ENCODE measurements around the gene FLT3.

The FLT3 gene

DNA sequence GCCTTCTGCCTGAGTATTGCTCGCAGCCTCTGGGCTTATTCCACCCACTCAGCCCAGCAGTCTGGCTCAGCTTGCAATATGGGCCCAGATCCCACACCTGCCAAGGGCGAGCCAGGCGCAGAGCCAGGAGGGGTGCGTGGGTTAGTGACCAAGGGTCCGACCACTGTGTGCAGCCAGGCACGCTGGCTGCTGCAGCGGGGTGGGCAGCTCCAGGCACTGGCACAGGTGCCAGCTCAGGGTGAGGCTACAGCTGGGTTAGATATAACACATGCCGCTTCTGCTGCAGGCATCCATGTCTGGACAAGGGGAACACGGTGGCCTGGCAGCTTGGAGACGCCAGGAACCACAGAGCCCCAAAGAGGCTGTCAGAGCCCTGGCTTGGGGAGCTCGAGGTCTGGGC lies 99.3 kb downstream of the FLT3 start:
- DNase-seq: no peak

DNA sequence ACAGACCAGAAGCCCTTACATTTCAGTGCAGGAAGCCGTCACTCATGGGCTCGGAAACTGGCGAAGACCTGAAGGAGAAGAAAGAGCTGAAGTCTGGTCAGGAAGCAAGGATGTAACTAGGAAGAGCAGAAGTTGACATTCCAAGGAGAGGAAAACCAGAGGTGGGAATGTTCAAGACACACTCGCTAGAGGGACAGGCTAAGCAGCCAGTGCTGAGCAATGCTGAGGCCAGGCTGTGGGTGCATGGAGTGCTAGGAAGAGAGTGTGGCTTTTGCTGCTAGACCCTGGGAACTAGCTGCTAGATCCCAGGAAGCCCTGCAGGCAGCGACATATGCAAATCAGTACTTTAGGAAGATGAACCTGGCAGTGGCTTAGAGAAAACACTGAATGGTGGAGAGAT lies 99.8 kb downstream of the FLT3 start:
- no peak for DNase-seq

DNA sequence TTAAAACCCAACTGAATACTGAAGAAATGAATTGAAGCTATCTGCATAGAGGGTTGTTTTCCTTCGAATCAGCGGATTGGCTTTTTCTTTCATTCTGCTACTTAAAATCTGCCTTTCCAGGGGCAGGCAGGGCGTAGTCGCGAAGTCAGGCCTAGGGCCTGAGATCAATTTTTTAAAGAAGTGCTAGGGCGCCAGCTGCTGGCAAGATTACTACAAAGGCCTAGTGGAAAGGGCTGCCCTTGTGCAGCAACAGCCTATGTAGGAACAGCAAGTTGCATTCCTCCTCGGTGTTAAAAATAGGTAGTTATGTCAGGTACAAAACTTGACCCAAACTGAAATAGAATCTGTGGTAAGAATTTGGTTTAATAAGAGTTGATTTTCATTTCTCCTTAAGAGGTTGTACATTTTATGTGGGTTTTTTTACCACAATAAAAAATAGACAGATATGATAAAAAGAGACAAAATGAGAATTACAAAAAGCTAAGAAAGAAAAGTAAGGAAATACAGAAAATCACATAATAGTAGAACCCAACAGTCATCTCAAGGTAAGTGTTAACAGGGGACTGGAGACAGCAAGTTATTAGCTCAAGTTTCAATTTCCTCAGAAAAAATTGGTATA lies 102.4 kb downstream of the FLT3 start:
- no peak for DNase-seq

DNA sequence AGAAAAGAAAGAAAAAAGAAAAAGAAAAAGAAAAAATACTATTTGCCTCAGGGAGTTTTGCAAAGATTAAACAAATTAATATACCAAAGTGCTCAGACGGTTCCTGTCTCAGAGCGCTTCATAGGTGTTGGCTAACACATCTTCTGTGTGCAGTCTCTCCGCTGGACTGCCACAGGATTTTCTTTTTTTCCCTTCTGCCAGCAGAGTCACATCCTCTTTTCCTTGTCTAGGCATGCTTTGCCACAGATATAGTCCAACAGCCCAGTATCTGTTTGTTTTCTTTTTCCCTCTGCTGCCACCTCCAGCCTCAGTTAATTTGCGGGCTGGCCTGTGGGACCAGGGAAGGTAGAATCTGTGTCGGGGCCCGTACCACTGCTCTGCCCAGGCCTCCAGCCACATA lies 108.5 kb downstream of the FLT3 start:
- no peak for DNase-seq

DNA sequence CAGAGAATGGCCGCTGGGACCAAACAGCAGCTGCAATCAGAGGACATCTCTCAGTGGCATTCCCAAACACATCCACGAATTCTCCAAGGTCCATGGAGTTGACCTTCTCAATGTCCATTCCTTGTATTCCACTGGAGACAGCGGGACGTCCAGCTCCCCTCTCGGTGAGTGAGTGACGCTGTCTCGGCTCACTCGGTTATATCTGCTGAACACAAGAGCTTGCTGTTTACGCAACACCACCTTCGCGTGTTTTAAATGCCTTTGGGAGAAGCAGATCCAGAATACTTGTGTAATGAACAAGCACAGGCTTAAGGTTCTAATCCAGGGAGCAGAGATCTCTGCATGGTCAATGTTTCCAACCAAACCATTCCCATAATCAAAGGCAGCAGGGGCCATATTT lies 111.9 kb downstream of the FLT3 start, which contains the start of gene URAD:
URAD (minus strand) TSS at position 174 of the 400 bp plus-strand sequence; CDS start at position 118, 56 bp downstream.
- no peak for DNase-seq

DNA sequence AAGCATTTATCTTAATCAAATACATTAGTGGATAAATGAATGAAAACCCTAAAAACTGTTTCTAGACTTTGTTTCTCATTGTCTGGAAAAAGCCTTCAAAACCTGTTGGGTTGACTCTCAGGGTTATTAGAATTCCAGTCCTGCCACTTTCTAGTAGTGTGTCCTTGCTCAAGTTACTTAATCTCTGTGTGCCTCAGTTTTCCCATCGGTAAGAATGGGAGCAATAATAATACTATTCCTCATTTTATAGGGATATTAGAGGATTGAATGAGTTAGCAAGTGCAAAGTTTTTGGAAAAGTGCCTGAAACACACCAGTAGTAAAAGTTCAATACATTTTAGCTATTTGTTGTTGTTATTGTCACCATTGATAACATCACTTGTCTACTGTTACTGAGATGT lies 114.8 kb downstream of the FLT3 start:
- no peak for DNase-seq

DNA sequence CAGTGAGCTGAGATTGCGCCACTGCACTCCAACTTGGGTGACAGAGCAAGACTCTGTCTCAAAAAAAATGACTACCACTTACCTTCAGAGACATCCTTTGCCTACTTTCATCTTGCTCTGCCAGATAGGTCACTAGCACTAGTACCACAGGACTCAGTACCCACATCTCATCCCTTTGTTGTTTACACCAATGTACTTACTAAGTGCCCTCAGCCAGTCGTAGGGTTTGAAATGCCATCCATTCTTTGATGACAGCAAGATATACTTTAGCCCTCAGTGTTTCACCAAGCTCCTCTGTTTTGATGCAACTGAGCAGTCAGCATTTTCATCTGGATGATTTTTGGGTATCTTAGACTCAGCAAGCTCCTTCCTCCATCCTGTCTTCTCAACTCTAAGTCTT lies 118.0 kb downstream of the FLT3 start:
- DNase-seq: no peak

DNA sequence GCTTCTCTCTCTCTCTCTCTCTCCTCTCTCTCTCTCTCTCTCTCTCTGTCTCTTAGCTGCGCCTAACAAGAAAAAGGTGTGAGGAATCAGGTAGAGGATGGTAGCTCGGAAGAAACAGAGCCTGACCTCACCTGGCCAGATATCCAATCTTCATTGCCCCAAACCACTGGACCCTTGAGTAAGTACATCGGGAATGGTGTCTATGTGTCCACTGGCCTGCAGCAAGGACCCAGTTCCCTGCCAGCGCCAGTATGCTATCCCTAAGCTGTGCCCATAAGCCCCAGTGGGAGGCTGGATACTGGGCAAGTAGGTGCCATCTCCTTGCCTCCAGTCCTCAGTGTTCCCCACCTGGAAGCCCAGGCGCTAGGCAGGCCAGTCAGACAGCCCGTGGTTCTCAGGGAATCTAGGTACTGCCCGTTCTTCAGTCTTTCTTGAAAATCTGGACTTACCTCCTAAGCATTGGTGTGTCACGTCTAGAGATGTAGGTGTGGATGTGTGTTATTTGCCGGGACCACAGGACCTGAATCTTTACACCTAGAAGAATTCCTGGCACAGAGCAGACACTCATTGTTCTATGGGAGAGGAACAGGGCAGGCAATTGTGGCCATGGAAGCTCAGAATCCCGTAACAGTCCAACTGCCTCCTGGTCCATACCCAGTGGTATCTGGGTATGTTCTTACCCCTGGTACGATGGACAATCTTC lies 119.2 kb downstream of the FLT3 start:
- no peak for DNase-seq

DNA sequence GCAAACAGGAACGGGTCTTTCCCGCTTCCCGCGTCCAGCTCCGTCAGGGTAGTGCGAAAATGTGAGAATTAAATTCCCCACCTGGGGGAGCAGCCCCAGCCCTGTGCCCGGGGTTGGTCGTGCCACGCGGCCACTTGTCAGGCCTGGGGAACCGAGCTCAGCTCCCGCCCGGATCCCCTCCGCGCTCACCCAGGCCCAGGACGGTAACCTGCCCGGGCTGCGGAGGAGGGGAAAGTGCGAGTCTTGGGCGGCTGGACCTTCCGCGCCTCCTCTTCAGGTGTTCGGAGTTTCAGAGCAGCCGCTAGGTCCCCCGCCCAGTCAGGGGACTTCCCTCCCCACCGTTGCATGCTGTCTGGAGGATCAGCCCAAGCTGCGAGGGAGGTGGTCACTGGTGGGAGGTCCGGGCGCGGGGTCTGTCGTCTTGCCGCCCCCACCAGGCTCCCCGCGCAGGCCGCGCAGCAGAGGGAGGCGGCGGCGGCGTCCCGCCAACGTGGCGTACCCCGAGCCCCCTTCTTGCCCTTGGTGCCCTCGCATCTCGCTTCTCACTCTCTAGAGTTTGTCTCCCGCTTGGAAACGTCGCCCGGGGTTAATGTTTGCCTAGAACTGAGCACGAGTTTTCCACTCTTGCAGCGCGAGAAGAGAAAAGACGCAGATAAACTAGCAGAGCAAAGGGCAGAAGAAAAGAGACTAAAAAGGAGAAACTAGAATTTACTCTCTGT lies 119.9 kb downstream of the FLT3 start:
- no peak for DNase-seq

DNA sequence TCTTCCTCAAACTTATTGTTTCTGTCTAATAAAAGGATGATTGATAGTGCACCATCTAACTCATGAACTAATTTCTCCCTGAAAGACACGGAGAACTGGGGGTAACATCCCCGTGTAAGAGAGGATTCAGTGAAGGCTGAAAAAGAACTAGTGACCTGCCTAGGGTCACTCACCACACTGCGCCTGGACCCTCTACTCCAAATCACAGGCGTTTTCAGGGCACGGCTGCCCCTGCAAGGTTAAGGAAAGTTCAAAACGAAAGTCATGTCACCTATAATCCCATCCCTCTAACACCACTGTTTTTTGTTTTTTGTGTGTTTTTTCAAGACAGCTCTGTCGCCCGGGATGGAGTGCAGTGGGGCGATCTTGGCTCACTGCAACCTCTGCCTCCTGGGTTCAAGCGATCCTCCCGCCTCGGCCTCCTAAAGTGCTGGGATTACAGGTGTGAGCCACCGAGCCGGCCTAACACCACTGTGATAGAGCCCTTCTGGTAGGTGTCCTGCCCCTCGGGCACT lies 120.6 kb downstream of the FLT3 start:
- DNase-seq: no peak

DNA sequence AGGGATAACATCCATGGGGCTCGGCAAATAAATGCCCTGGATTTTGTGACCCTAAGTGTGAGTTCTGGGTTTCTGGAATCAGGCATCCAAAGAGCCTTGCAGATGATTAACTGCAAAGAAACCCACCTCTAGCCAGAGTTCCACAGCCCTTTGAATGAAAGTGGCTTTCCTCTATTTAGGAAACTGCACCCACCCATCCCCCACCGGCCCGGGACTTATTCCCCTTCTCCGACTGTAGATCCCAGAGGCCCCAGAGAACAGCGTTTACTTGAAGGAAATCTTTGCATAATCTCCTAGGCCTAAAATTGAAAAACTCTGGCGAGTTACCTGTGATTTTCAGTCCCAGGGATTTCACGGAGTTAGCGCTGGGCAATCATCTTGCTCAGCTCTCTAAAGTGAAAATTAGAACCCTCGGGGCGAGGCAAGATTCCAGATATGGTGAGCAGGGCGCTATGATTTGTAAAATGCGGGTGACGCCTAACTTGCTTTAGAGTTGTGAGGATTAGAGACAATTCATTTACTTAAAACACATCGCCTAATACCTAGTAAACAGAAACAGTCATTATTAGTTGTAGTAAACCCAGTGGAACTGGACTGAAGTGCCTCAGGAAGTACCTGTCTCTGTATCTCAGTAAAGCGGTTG lies 121.3 kb downstream of the FLT3 start:
- DNase-seq: no peak

DNA sequence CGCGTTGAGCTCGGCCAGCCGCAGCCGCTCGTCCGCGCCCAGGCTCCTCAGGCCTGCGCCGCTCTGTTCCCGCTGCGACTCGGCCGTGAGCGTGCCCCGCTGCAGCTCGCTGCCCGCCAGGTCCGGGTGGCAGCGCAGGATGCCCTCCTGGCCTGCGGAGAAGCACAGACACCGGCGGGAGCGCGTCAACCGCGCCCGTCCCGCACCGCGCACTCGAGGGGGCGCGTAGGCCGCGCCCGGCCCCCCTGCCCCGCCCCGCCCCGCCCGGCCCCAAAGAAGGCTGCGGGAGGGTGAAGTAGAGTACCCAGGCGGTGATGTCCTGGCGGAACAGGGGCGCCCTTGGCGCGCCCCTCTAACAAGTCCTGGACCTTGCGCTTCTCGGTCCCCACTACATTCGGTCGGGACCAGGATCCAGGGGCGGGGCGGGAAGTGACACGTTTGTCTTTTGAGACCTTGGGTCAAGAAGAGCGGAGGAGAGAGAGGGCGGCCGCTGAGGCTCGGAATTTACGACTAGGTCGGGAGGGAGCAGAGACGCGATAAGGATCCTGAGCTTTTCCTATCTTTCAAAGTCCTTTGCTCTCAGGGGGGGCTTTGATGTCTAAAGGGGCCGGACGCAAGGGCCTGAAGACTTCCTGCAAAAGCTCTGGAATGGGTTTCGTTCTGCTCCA lies 121.9 kb downstream of the FLT3 start:
- no peak for DNase-seq

DNA sequence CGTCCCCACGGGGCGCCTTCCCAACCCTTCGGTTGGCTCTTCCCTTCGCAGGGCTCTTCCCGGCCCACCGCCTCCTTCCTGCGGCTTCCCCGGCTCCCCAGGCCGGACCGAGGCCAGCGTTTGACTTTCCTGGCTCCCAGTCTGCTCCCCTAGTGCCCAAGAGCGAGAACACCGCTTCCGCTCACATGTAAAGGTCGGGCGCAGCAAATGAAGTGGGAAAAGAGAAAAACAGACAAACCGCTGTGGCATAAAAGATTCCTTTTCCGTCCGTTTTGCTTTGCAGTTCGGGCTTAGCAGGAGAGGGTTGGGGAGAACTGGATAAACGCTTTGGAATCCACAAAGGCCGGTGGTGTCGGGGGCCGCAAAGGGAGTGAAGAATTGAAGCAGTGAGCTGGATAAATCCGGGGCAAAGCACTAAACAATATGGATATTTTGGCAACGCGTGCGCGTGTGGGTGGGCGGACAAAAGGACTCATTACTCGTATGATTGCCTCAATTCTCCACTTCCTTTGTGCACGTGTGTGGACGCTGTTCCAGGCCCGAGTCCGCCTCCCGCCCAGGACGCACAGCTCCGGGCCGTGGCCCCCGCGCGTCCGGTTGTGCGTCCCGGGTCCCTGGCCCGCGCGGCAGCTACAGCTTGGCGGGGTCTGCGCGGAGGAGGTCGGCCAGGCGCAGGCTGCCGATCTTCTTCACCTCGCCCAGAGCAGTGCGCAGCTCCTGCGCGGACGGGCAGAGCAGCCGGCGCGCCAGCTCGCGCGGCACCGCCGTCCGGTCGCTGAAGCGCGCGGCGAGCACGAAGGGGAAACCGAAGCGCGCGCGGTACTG lies 122.7 kb downstream of the FLT3 start:
- no peak for DNase-seq

DNA sequence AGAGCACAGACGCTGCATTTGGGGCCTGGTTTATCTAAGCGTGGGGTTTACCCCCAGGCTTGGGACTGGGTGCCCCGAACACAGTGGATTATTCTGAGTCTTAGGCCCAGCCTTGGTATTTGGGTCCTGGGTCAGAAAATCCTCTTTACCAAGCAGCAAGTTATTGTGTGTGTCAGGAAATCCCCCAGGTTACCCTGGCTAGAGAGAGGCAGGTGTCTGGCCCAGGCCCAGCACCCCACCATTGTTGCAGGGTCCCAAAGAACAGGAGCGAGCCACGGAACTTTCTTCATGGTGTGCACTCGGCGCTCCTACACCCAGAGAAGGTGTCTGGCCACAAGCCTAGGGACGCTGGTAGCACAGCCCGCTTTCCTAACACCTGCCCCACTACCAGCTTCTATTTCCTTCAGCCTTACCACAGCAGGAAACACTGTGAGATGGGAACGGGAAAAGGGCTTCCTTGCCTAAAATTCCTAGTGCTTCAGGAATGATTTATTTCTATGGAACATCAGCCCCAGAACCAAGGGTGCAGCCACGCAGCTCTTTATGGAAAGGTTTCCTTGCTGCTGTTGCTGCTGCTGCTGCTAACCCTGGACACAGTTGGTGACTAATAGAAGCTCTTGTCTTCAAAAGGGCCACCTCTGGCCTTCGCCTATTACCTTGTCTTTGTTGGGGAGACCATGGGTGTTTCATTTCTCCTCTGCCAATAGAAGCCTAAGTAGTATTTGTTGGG lies 123.8 kb downstream of the FLT3 start:
- no peak for DNase-seq

DNA sequence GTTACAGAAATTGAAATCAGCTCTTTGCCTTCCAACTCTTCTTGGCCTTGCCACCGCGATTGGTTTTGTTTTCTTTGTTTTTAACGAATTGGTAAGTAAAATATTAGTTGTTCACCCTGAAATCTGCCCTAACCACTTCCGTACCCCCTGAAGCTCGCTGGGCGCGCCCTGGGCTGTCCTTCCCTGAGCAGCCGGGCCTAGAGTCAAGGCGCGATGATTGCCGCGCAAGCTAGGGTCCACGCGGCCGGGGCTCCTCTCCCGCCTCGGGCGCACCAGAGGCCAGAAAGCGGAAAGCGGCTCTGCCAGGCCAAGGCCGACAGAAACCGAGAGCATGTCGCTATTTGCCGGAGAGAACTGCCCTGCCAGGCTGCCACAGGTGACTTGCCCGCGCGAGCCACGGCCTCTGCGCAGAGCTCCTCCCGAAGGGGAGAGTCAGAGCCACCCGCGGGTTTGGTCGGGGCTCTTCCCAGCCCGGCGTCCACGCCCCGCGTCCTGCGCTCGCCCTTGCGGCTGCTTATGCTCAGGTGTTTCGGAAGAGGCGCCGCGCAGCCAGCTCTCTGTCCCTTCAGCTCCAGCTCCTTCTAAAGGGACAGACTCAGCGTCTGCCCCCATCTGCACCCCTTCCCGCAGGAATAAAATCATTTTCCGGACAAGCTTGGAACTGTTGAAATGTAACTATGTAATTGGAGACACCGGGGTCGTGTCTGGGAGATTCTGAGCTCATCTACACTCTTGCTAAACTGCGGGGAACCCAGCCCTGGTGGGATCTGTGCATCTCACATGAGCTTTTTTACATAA lies 124.6 kb downstream of the FLT3 start:
- no peak for DNase-seq

DNA sequence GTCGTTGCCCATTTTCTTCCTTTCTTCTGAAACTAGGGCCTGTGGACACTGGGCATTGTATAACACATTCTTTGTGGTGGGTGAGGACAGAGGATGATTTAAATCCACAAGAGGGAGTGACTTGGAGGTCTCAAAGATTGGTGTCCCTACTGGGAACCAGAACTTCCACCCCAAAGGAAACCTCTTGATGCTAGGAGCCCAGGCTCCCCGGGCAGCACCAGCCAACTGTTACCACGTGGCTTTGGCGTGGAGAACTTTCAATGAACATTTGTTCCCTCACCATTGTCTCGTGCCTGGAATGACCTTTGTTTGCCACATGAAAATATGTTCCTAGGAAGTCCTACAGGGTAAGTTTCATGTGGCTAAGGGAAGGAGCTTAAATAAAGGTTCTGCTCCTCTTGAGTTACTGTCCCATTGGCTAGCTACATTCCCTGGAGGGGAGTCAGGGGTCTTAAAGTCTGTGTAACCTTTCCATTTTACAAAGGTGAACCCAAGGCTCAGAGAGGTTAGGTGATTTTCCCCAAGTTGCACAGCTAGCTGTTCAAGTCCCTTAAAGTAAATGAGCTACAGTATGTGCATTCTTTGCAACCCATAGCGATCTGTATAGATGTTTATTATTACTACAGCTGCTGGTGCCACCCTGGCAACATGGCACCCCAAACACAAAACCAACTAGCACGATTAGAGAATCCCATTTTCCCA lies 126.3 kb downstream of the FLT3 start:
- no peak for DNase-seq

DNA sequence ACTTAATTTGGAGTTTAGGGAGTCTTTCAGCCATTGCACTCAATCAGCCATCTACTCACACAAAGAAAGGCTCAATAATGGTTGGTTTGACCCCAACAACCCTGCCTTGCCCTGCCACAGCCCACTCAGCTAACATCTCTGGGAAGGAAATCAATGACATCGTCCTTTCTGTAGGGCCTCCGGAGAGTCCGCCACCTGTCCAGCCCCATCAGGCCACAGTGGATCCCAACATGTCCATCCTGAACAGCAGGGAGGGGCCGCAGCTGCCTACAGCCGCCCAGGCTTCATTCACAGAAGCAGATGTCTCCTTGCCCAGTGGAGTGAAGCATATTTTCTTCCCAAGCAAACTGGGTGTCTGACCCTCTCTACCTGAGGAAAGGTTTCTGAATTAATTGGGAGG lies 127.1 kb downstream of the FLT3 start:
- DNase-seq: no peak

DNA sequence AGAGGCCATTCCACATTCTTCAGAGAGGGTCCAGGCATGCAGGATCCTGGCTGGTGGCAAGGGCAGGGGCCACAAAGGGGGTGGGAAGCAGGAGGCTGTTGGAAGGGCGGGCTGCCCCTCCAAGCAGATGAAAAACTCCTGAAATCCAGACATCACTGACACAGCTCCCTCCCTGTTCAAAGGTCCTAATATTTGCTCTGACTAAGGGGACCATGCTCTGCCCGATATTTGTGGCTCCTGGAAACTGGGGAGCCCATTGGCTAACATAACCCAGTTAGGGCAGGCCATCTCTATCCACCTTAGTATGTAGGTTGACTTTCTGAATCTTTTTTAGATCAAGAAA lies 127.9 kb downstream of the FLT3 start:
- no peak for DNase-seq

DNA sequence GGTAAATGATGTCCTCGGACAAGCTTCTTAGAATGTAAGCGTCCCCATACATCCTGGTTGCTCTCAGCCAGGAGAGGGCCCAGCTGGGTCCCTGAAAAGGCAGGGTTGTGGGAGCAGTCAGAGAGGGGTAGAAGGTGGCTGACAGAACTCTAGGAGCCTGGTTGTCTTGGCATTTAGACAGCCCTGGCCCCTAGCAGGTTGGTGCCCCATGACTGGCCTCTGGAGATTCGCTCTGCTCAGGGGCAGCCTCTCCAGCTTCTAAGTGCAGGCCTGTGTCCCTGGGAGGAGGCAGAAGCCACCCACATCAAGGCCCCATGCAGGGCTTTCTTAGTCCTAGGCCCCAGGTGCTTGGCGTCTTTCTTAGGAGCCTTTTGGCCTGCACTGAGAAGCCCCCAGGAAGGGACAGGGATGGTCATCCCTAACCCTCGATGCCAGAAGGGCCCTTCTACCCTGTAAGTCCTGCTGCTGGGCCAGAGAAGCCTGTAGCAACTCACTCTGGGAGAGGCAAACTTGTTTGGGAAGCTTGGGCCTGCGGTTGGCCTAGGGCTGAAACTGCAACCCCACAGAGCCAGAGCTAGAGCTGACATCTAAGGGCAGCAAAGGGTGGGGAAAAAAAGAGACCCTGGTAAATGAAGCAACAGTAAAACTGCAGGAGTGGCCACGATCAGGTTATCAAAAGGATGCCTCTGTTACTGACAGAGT lies 128.4 kb downstream of the FLT3 start:
- no peak for DNase-seq

All from cortex of kidney (tissue), 1 donor.